Upper lobe of left lung (tissue), 4 donors: Measurements from ENCODE around the gene EHMT2.

Experiments
- CTCF ChIP-seq, 6 experiments: fragments of 450-650 bp in 4 of 6; fragments of 200-600 bp in 2 of 6; sonication (generic) in 2 of 6; IDR thresholded peaks; one replicate each; pipeline ENCODE4 v1.5.1; 2016 to 2019; ENCODE audit warnings: antibody characterized with exemption in 6 of 6
- POLR2A ChIP-seq, 4 donors: fragments of 450-650 bp; IDR thresholded peaks; one replicate each; pipeline ENCODE4 v1.5.1; 2016 to 2017; ENCODE audit warnings: antibody characterized with exemption in 4 of 4, mild to moderate bottlenecking in 2 of 4

- TF ChIP-seq POLR2A (IDR thresholded peaks at IDR 0.05), result no peak
- no peak for TF ChIP-seq CTCF (IDR thresholded peaks at IDR 0.05)
These were observed 3.5 kb upstream of the EHMT2 start for GRCh38 chr6:31900917-31901414.
